M059J (cell line): ENCODE results near the gene AACS. TPM values are rescaled to one million over a fixed set of nuclear protein-coding genes. Genes with fewer than 3 reads are reported as not detected.
A peak's percentile ranks its signal among the peaks of the same experiment; 100 is the strongest.

ENCODE experiments used
- DNase-seq: peaks from one replicate; pipeline ENCODE4 v3.0.0-alpha.2; 2012; ENCODE audit warnings: low read depth
- total RNA-seq: library from RNA; depleted of rRNA; stranded (reverse); fragments of >200 nt; shearing (Covaris generic); gene quantifications from 2 replicates; pipeline ENCODE4 v1.2.3, GENCODE V29; 2014; rRNA removed

AACS gene
- total RNA-seq, 1 experiment from 2014 or later = 25.3 TPM

- peak; percentile 54 for DNase-seq
Measured at GRCh38 chr12:125185740-125186470, 120.7 kb downstream of the AACS start, which contains the start of gene TMEM132B. TSS of gene TMEM132B (plus strand) at chr12:125186386.

DNA sequence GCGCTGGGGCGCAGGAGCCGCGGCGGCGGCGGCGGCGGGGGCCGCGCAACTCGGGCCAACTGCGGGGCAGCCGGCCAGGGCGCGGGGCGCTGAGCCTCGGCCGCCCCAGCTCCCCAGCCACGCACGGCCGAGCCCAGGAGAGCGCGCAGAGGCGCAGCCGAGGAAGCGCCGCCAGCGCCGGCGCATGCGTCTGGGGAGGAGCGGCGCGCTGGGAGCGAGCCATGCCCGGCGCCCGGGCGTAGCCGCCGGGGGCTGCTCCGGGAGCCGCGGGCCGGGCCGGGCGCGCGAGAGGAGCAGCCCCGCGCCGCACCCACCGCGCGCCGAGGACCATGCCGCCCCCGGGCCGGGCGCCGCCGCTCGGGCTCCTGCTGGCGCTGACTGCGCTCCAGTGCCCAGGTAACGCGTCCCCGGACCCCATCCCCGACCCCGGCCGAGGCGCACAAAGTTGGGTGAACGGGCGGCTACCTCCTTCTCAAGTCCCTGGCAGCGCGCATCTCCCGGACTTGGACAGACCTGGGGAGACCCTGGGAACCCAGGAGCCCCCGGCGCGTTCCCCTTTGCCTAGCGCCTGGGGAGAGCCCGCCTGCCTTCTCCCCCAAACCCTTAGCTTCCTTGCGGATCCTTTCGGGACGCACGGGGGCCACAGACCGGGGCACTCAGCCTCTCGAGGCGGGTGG lies 121.4 kb downstream of the AACS start:
- DNase-seq = no peak

DNA sequence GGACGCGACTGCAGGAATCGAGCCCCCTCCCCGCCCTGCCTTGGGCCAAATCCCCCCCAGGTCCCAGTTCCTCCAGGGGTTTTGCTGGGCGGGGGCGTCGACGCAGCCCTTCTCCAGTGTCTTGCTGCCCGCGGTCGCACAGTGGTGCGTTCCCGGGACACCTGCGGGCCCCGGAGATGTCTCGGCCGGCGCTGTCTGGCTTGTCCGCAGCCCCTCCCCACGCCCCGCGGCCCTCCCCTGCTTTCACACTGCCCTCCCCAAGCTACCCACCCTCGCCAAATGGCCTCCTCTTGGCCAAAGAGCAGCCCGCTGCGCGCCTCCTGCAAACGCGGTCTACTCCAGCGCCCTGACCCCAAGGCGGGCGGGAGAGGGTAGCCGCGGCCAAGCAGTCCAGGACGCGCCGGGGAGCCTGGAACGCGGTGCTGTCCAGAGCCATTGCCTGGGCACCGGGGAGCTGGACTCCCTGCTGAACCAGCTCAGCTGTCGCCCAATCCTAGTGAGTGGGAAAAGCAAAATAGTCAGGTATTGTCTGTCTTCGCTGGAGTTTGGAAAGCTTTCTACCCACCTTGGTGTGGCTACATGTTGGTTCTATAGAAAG lies 122.0 kb downstream of the AACS start:
- no peak for DNase-seq

DNA sequence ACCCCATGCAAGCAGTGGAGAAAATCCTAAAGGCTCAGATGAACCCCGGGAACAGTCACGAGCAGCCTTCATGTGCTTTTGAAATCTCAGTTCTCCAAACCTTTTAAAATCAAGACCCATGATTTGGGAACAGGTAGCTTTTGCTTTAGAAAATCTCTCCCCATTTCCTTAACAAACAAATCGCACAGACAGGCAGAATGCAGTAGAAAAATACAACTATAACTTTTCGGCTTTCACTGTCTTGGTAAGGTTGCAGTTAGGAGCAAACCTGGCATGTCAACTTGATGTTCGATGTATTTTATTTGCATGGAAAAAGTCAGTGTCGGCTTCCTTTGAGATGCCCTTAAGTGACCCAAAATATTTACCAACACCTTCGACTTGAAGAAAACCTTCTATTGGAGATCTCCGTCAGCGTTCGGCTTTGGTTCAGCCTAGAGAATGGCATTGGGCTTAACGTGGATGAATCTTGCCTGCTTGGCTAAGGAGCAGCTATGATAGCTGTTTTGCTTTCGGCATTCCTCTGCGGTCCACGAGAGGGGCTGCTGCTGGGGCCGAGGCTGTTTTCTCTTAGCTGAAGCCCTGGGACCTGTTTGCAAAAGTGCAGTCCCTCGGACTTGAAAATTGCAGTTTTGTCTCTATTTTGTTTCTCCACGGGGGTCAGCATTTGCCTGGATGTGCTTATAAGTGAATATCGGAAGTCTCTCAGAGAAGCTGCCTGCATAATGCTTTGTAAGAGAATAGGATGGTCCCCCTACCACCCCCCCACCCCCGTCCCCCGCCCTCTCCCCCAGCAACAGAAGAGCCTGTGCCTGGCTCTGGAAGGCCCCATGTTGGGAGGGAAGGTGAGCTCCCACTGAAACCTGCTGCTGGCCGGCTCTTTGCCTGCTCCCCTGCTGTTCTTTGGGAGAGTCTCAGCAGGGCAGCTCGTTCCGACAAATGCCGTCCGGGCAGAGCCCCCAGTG lies 122.8 kb downstream of the AACS start:
- DNase-seq = no peak

DNA sequence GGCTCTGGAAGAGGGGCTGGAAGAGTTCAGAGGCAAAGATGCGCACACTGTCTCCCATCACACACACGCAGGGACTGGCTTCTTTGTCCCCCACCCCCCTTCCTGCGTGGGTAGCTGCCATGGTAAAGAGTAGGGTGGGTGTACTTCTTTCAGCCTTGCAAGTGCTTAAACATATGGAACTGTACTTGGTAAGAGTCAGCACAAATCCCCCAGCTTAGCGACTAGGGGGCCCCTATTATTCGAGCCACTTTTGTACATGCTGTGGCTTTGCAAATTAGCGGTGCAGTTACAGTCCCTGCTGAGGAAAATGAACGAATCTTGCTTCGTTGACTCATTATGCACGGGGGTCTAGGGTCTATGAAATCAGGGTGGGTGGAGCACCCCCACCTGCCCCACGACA lies 123.8 kb downstream of the AACS start:
- no peak for DNase-seq

DNA sequence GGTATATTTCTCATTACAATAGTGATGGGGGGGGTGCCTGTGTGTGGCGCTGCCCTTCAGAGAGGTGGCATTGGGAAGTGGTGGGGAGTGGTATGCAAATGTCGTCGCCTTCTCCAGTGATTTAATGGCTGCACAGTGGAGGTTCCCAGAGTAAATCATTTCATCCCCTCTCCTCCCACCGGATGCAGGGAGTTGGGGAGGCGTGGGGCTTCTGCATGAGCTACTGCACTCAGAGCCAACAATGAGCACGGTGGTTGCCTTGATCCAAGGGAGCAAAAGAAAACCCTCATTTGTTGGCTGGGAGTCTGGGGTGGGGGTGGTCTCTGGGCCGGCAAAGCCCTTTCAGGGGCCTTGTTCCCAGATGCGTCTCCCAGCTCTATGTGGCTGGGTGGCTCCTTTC lies 124.3 kb downstream of the AACS start:
- DNase-seq = no peak

GRCh38 chr12:125191361-125192087 lies 126.3 kb downstream of the AACS start:
- no peak for DNase-seq

GRCh38 chr12:125192690-125193221 lies 127.5 kb downstream of the AACS start:
- no peak for DNase-seq

Other genes starting within 250 kb of the AACS start
- gene SCARB1, start 201.6 kb upstream of the AACS start, total RNA-seq = 35.6 and 38.0 TPM in 2 replicates
- 1,164 and 1,374 TPM in 2 replicates for gene UBC, start 150.8 kb upstream of the AACS start, total RNA-seq
- 13.3 and 18.7 TPM in 2 replicates for gene DHX37, start 76.3 kb upstream of the AACS start, total RNA-seq
- gene BRI3BP, start 71.8 kb upstream of the AACS start, total RNA-seq = 5.5 and 10.3 TPM in 2 replicates
- gene TMEM132B, start 121.0 kb downstream of the AACS start, total RNA-seq = 0.02 TPM in 1 of 2 replicates, not detected in the other